DMS79 treated with DMSO at 0.1 percent for 48 hours (cell line): Measurements from ENCODE around the gene POU2F3.
A peak's percentile ranks its signal among the peaks of the same experiment; 100 is the strongest.

ENCODE experiments used
- DNase-seq: peaks from one replicate; lab custom pipeline; 2025; lab: John Stamatoyannopoulos, UW

The POU2F3 gene

DNA sequence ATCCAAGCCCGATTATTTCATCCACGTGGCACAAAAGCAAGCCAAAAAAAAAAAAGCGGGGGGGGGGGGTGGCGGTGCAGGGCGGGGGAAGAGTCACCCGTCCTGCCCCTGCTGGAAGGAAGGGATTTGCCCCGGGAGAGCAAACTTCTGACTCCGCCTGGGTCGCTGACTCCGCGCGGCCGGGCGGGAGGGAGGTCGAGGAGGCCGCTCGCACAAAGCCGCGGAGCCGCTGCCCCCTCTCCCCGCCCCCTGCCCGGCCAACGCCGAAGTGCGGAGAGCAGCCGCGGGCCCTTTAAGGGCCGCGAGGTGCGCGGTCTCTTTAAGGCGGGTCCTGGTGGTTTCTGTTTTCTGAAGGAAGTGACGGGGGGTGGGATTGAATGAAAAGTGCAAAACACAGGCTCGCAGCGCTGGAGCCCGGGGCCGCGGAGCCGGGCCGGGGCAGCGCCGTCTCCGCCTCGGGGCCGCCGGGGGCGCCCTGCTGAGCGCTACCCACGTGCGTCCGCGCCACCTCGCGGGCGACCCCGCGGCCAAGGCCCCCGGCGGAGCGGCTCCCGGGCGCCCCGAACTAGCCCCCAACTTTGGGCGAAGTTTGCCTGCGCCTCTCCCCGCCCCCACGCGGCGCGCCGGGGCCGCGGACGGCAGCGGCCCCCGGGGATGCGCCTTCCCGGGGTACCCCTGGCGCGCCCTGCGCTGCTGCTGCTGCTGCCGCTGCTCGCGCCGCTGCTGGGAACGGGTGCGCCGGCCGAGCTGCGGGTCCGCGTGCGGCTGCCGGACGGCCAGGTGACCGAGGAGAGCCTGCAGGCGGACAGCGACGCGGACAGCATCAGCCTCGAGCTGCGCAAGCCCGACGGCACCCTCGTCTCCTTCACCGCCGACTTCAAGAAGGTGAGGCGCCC is 29.1 kb upstream of the POU2F3 start, which contains the start of gene OAF:
TSS of gene OAF (plus strand) at position 407 of the 896 bp plus-strand sequence. CDS start at position 655, 248 bp downstream.
- peak; percentile 51 for DNase-seq

DNA sequence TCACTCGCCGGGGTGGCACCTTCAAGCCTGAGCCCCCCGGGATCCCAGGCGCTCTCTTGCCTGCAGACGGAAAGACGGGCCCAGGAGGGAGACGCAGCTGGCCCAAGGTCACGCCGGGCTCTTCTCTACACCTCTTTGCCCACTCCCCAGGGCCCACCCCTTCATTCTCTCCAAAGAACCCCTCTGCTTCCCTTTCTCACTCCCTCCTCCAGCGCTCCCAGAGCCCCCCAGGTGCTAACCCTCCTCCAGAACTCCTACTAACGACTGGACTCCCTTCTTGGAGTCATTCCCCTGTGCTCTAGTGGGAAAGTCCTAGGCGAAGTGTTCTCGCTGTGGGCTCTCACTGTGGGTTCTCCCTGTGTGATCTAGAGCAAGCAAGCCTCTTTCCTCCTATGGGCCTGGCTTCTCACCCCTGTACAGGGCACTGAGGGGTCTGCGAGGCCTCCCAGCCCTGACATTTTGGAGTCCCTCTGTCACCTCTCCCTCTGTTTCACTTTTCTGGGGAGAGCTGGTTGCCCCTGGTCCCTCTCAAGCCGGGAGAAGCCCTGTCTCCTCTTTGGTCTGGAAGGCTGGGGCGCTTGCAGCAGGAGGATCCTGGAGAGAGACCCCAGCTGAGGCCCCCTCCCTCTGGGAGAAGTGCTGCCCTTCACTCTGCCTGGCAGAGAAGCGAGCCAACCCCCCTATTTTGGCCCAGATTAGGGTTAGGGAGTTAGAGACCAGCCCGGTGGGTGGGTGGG is 28.2 kb upstream of the POU2F3 start:
- no peak for DNase-seq

- no peak for DNase-seq
Measured at GRCh38 chr11:120212259-120212878, 27.6 kb upstream of the POU2F3 start.

- DNase-seq: no peak
Measured at GRCh38 chr11:120212926-120213325, 27.0 kb upstream of the POU2F3 start.

DNA sequence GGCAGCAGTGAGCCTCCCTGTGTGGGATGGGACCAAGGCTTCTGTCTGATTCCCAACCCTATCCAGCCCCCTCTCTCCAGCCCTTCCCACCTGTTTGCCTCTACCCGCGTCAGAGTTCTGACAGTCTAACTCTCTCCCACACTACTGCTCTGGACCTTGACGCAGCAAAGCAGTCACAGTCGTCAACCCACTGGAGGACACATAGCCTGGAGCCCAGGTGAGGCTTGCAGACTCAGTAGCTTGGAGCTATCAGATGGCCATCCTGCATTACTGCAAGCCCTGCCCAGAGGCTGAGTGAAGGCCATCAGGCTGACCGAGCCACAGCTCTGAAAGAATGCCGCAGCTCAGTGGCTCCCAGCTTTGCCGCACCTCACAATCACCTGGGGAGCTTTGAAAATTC is 25.4 kb upstream of the POU2F3 start:
- DNase-seq: no peak

- DNase-seq: no peak
Measured at GRCh38 chr11:120215634-120216033, 24.3 kb upstream of the POU2F3 start.

DNA sequence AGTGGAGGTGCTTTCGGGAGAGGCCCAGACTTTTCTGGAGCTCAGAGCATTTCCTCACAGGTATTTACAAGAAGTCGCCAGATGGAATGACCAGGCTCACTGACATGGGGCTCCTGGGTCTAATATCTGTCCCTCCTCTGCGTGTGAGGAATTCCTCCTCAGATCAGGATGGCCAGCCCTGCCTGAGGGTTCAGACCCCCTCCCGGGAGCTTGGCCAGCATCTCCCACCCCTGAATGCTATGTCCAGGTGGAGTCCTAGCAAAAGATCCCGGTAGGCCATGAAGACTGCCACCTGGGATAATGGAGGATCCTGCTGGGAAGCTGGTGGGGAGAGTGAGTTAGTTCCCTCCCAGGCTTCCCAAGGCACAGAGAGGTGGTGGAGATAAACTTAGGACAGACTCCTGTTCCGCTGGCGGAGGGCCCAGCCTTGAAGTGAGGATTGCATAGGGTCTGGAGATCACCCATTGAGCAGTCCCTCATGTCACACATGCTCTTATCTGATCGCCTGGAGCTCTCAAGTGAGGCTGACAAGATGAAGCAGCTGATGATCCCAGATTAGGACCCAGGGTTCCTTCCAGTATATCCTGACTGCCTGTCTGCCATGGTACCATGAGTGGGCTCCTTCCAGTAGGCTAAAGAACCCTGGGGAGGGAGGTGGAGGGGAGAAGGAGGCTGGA is 23.4 kb upstream of the POU2F3 start:
- DNase-seq: no peak

- no peak for DNase-seq
Measured at GRCh38 chr11:120217526-120217925, 22.4 kb upstream of the POU2F3 start.

- no peak for DNase-seq
Measured at GRCh38 chr11:120217941-120218694, 21.8 kb upstream of the POU2F3 start.

DNA sequence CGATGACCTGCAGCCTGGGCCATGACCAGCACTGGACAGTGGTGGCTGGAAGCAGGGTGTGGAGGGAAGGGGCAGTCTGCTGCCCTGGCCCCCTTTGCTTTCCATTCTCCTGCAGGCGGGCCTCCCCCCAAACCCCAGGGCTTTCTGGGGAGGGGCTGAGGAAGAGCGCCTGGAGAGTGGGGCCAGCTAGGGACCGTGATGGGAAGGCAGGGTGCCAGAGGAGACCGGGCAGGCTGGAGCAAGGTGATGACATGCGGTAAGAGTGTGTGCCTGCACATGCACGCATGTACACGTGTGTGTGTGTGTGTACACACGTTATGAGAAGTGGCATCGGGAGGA is 21.3 kb upstream of the POU2F3 start:
- DNase-seq: no peak

GRCh38 chr11:120219232-120219937 is 20.6 kb upstream of the POU2F3 start:
- DNase-seq: no peak

- no peak for DNase-seq
Measured at GRCh38 chr11:120219938-120220746, 19.8 kb upstream of the POU2F3 start.

DNA sequence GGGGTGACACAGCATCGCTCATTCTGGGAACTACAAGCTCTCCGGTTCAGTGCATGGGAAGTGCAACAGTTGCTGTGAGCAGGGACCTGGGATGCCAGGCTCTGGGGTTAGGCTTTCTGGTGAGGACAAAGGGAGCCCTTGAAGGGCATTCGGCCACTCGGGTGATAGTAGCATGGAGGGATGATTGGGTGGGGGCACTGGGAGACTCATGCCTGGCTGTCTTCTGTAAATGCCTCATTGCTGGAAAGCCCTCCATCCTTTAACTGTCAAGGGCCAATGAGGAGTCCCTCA is 19.2 kb upstream of the POU2F3 start:
- DNase-seq: no peak

DNA sequence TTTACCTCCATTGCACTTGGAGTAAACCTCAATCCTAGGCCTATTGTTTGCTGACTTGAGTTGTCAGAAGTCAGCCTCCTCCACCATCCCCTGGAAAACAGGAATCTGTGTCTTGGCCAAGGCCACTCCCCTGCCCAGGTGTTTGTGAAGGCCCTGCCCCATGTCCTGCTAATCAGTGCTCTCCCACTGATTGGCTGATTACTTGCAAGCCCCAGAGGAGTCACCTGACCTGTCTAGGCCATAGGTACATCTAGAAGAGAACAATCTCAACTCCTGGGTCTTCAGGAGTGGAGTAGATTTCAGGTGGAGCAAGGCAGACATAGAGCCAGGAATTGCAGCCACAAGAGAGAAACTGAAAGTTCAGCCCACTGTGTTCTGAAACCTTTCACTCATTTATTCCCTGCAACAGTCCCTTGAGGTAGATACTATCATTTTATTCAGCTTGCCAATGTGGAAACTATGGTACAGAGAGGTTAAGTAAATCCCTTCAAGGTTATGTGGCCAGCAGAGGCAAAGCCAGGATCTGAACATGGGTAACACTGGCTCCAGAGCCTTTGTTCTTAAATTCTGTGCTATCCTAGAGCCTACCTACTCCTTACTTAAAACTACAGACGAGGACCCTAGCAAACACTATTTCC is 18.7 kb upstream of the POU2F3 start:
- no peak for DNase-seq

- DNase-seq: no peak
Measured at GRCh38 chr11:120222916-120223315, 17.0 kb upstream of the POU2F3 start.

DNA sequence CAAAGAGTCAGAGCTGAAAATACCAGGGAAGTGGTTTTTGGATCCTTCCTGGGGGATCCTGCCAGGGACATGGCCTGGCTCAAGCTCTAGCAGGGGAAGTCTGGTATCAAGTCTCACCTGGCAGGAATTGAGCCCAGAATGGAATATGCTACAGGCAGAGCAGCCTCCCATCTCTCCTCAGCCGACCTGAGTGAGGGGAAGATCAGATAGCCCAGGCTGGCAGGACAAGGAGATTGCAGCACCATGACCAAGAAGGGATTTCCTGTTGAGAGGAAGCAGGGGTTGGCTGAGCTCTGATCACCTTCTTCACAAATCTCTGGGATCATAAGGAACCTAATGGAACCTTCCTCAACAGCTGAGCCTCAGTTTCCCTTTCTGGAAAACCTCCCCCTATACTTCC is 16.1 kb upstream of the POU2F3 start:
- no peak for DNase-seq

DNA sequence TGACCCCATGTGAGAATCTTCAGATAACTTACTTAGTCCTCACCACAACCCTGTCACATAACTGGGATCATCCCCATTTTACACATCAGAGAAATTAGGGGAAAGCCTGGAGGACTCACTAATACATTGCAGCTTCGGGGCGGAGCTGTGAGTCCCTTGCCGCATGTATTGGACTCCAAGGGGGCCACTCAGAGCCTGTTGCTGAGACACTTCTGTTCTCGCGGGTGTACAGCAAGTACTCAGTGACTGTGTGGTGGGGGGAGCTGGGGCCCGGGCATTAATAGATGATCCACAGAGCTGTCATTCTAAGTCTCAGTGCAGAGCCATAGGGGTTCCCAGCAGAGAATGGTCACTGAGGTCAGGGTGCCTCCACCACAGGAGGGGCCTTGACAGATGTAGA is 15.6 kb upstream of the POU2F3 start:
- no peak for DNase-seq

DNA sequence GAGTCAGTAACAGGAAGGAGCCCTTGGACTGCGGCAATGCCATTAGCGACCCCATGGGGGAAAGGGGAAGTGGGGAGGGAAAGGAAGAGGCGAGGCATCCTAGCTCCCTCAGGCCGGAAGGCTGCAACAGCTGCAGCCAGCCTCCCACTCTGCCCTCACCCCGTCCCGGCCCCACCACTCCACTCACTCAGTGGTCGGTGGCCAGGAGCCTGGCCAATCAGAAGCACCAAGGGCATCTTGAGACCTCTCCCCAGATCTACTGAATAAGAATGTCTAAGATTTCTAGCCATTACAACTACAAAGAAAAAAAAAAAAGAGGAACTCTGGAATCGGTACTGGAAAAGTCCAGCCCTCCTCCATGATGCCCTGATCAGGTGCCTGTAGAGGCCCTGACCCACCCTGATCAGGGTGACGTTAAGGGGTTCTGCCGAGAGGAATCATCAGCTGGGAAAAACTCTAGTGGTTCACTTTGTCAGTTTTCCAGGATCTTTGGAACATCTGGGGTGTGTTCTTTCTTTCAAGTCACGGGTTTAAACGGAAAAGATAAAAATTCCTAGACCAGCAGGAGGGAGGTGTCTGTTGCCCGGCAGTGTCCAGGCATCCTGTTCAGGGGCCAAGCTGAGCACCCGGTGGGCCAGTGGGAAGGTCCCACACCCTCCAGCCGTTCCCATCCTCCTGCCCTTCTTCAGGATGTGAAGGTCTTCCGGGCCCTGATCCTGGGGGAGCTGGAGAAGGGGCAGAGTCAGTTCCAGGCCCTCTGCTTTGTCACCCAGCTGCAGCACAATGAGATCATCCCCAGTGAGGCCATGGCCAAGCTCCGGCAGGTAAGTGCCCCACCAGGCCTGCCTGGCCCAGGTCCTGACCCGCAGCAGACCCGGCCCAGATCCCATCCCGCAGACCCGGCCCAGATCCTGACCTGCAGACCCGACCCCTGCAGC is 14.7 kb upstream of the POU2F3 start:
- no peak for DNase-seq

DNA sequence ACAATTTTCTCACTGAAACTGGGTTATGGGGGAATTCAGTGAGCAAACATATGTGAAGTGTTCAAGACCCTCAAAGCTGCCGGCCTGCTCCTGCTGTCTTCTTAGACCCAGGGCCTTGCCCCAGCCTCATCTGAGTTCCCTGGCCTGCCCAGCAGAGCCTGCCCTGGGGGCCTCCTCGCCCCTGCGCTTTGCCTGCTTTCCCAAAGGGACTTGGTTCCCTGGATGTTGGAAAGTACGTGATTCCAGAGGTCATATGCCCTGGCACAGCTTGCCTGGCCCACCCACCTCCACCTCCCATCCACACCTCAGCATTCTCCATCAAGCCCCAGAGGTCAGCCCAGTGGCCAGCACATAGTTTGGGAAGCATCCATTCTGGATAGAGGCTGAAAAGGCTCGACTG is 13.7 kb upstream of the POU2F3 start:
- DNase-seq: no peak
